GM18498 (cell line): Measurements from ENCODE around the gene OR51D1.

Experiments
- ATAC-seq: cut with Tn5 transposase; IDR thresholded peaks from one replicate; pipeline ENCODE4 v1.9.1; 2021; ENCODE audit warnings: mild to moderate bottlenecking, moderate library complexity; ENCODE audit not compliant: unreplicated experiment

OR51D1 gene

GRCh38 chr11:4644233-4644632 lies 7.0 kb downstream of the OR51D1 start:
- no peak for ATAC-seq

GRCh38 chr11:4645974-4646373 lies 8.7 kb downstream of the OR51D1 start:
- no peak for ATAC-seq

GRCh38 chr11:4647766-4648165 lies 10.5 kb downstream of the OR51D1 start:
- no peak for ATAC-seq

- peak; percentile 43 for ATAC-seq
These were observed 17.5 kb downstream of the OR51D1 start for GRCh38 chr11:4654635-4655369.

- ATAC-seq = no peak
These were observed 21.6 kb downstream of the OR51D1 start for GRCh38 chr11:4658629-4659445.

- no peak for ATAC-seq
These were observed 25.6 kb downstream of the OR51D1 start for GRCh38 chr11:4662876-4663275.

GRCh38 chr11:4664183-4664582 lies 26.9 kb downstream of the OR51D1 start:
- ATAC-seq = no peak

- ATAC-seq = no peak
These were observed 27.5 kb downstream of the OR51D1 start for GRCh38 chr11:4664786-4665185.

- ATAC-seq = no peak
These were observed 28.1 kb downstream of the OR51D1 start for GRCh38 chr11:4665424-4665823.

- ATAC-seq = no peak
These were observed 34.5 kb downstream of the OR51D1 start for GRCh38 chr11:4671741-4672140.

GRCh38 chr11:4672470-4672869 lies 35.2 kb downstream of the OR51D1 start:
- no peak for ATAC-seq

- ATAC-seq = no peak
These were observed 36.5 kb downstream of the OR51D1 start for GRCh38 chr11:4673781-4674180.

GRCh38 chr11:4677948-4678347 lies 40.7 kb downstream of the OR51D1 start:
- ATAC-seq = no peak

GRCh38 chr11:4680341-4680740 lies 43.1 kb downstream of the OR51D1 start:
- no peak for ATAC-seq

- ATAC-seq = no peak
These were observed 45.5 kb downstream of the OR51D1 start for GRCh38 chr11:4682623-4683419.

GRCh38 chr11:4684631-4685285 lies 47.5 kb downstream of the OR51D1 start:
- ATAC-seq = no peak
